ENCODE data around the gene VNN1. TPM values are rescaled to one million over a fixed set of nuclear protein-coding genes. Genes with fewer than 3 reads are reported as not detected.
A peak's percentile ranks its signal among the peaks of the same experiment; 100 is the strongest.

Gene VNN1
- total RNA-seq, 1 experiment from 2014 or later: 1.6 TPM

- intact Hi-C loops (cut with micrococcal nuclease; ENCODE audit: unreplicated experiment): no loop called here
- H3K36me3 ChIP-seq (ENCODE audit: low read depth): no peaks in the 10 kb centered on the region
- peaks cover 3% of the 10 kb centered on the region for H3K4me1 ChIP-seq (replicated peaks; ENCODE audit: insufficient read depth)
- no peak overlapping the region for H2AFZ ChIP-seq
- no peak overlapping the region for H3K4me3 ChIP-seq
- no peak for DNase-seq
- H3K9me3 ChIP-seq (ENCODE audit: insufficient read depth, low read depth): no peaks in the 10 kb centered on the region
- no peak for TF ChIP-seq EZH2 (IDR thresholded peaks at IDR 0.05; ENCODE audit: low read depth)
- TF ChIP-seq, protein P1, sequence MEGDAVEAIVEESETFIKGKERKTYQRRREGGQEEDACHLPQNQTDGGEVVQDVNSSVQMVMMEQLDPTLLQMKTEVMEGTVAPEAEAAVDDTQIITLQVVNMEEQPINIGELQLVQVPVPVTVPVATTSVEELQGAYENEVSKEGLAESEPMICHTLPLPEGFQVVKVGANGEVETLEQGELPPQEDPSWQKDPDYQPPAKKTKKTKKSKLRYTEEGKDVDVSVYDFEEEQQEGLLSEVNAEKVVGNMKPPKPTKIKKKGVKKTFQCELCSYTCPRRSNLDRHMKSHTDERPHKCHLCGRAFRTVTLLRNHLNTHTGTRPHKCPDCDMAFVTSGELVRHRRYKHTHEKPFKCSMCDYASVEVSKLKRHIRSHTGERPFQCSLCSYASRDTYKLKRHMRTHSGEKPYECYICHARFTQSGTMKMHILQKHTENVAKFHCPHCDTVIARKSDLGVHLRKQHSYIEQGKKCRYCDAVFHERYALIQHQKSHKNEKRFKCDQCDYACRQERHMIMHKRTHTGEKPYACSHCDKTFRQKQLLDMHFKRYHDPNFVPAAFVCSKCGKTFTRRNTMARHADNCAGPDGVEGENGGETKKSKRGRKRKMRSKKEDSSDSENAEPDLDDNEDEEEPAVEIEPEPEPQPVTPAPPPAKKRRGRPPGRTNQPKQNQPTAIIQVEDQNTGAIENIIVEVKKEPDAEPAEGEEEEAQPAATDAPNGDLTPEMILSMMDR (conservative IDR thresholded peaks at IDR 0.05): no peak
- no peaks in the 10 kb centered on the region for H3K79me2 ChIP-seq (ENCODE audit: low read depth)
- no peak overlapping the region for H3K4me2 ChIP-seq
- no peaks in the 10 kb centered on the region for H4K20me1 ChIP-seq (ENCODE audit: insufficient read depth)
- CTCF ChIA-PET: interaction anchor here (1.0 kb wide), 1 partner anchor 34 kb away, joined by 3 read pairs; no protein-coding TSS in a partner anchor
- H3K9me2 ChIP-seq (ENCODE audit: insufficient read depth): no peaks in the 10 kb centered on the region
- BruUV-seq (replicated peaks): no TSS peak
- no peak overlapping the region for H3K27ac ChIP-seq
- no peaks in the 10 kb centered on the region for H3K27me3 ChIP-seq (ENCODE audit: insufficient read depth, low read depth)
- peaks cover 3% of the 10 kb centered on the region; the same call in 1 of the 2 replicates for H3F3A ChIP-seq (ENCODE audit: insufficient read depth, low read depth)
- POLR2A ChIA-PET (ENCODE audit: unreplicated experiment): no interaction called here
Observed at GRCh38 chr6:132758689-132759088, 44.8 kb upstream of the VNN1 start.

GRCh38 chr6:132752255-132752654 is 38.4 kb upstream of the VNN1 start:
- H3K4me1 ChIP-seq (replicated peaks; ENCODE audit: insufficient read depth): no peaks in the 10 kb centered on the region
- H3F3A ChIP-seq (ENCODE audit: insufficient read depth, low read depth): no peaks in the 10 kb centered on the region
- H3K27me3 ChIP-seq (ENCODE audit: insufficient read depth, low read depth): no peaks in the 10 kb centered on the region
- intact Hi-C loops (cut with micrococcal nuclease; ENCODE audit: unreplicated experiment): no loop called here
- no TSS peak for BruUV-seq (replicated peaks)
- no peak overlapping the region for H2AFZ ChIP-seq
- POLR2A ChIA-PET (ENCODE audit: unreplicated experiment): no interaction called here
- H3K4me3 ChIP-seq: no peak overlapping the region
- no peaks in the 10 kb centered on the region for H3K9me3 ChIP-seq (ENCODE audit: insufficient read depth, low read depth)
- CTCF ChIA-PET: interaction anchor here (0.6 kb wide), 1 partner anchor 70 kb away, joined by 5 read pairs; no protein-coding TSS in a partner anchor
- no peaks in the 10 kb centered on the region for H4K20me1 ChIP-seq (ENCODE audit: insufficient read depth)
- no peaks in the 10 kb centered on the region for H3K36me3 ChIP-seq (ENCODE audit: low read depth)
- DNase-seq: peak in 1 of 2 experiments; percentile 63
- H3K4me2 ChIP-seq: no peak overlapping the region
- TF ChIP-seq EZH2 (IDR thresholded peaks at IDR 0.05; ENCODE audit: low read depth): no peak
- TF ChIP-seq, protein P1 (conservative IDR thresholded peaks at IDR 0.05): no peak
- no peak overlapping the region for H3K27ac ChIP-seq
- no peaks in the 10 kb centered on the region for H3K79me2 ChIP-seq (ENCODE audit: low read depth)
- no peaks in the 10 kb centered on the region for H3K9me2 ChIP-seq (ENCODE audit: insufficient read depth)

- H3K4me1 ChIP-seq (replicated peaks; ENCODE audit: insufficient read depth): no peaks in the 10 kb centered on the region
- TF ChIP-seq, protein P1 (conservative IDR thresholded peaks at IDR 0.05): no peak
- no peak for TF ChIP-seq EZH2 (IDR thresholded peaks at IDR 0.05; ENCODE audit: low read depth)
- no peak overlapping the region for H3K4me2 ChIP-seq
- intact Hi-C loops (cut with micrococcal nuclease; ENCODE audit: unreplicated experiment): no loop called here
- H3K27me3 ChIP-seq (ENCODE audit: insufficient read depth, low read depth): no peaks in the 10 kb centered on the region
- no peaks in the 10 kb centered on the region for H3K9me2 ChIP-seq (ENCODE audit: insufficient read depth)
- DNase-seq: no peak
- H3K4me3 ChIP-seq: no peak overlapping the region
- H3K27ac ChIP-seq: no peak overlapping the region
- H3K9me3 ChIP-seq (ENCODE audit: insufficient read depth, low read depth): no peaks in the 10 kb centered on the region
- H3F3A ChIP-seq (ENCODE audit: insufficient read depth, low read depth): no peaks in the 10 kb centered on the region
- H3K79me2 ChIP-seq (ENCODE audit: low read depth): no peaks in the 10 kb centered on the region
- H2AFZ ChIP-seq: no peak overlapping the region
- BruUV-seq (replicated peaks): no TSS peak
- no peaks in the 10 kb centered on the region for H3K36me3 ChIP-seq (ENCODE audit: low read depth)
- POLR2A ChIA-PET (ENCODE audit: unreplicated experiment): no interaction called here
- no peaks in the 10 kb centered on the region for H4K20me1 ChIP-seq (ENCODE audit: insufficient read depth)
- CTCF ChIA-PET: interaction anchor here (0.6 kb wide), 1 partner anchor 70 kb away, joined by 5 read pairs; no protein-coding TSS in a partner anchor
Observed at GRCh38 chr6:132751828-132752227, 38.0 kb upstream of the VNN1 start.
